T follicular helper cell (primary cell): ENCODE measurements around the gene PRXL2B.
"Not testable (repeated sequence)": the region's sequence is repeated elsewhere in the genome, so short reads cannot be mapped to it uniquely, and the experiment has no call there.

Experiments
- DNase-seq: peaks from one replicate; pipeline ENCODE4 v3.0.0-alpha.2; 2020; ENCODE audit warnings: low read depth

Gene PRXL2B

DNA sequence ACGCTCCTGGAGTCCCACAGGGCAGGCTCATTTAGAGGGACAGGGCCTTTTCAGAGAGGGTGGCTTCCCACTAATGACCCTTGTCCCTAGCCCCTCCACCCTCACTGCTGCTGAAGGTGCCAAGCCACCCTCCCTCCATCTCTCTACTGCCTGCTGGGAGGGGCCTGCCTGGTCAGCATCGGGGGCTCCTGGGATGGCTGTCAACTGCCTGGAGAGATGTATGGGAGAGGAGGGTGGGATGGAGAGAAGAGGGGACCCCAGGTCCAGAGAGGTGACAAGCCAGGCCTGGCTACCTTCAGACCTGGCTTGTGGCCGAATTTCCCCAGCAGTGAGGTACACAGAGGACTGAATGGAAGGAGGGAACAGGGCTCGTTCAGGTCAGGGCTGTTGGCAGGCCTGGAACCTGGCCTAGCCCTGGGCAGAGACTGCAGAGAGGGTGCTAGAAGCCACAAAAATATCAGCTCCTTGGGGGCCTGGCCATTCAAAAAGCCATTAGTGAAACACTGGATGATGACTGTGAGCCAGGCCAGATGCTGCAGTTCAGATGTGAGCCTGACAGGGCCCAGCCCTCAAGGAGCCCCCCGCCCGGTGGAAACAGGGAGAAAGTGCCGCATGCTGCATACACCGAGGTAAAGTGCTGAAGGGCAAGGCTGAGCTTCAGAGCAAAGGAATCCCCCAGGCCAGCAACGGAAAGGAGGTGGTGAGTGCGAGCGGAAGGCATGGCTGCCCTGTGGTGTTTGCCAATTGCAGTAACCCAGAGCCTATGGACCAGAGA is 26.2 kb downstream of the PRXL2B start:
- DNase-seq: no peak

DNA sequence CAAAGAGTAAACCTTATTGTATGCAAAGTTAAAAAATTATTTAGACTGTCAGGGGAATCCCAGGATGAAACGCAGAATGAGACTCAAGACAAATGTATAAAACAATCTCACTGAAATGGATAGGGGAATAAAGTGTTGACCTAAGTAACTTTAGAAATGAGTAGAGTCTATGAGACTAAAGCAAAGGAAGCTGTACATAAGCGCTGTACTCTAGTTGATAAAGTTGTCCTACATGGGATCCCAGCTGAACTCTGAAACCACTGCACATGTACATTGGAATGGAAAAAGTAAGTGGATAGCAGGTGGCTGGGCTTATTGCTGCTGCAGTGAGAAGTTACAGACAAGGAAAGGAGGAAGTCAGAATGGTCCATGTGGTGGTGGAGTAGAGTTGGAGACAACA is 27.6 kb downstream of the PRXL2B start:
- no peak for DNase-seq

DNA sequence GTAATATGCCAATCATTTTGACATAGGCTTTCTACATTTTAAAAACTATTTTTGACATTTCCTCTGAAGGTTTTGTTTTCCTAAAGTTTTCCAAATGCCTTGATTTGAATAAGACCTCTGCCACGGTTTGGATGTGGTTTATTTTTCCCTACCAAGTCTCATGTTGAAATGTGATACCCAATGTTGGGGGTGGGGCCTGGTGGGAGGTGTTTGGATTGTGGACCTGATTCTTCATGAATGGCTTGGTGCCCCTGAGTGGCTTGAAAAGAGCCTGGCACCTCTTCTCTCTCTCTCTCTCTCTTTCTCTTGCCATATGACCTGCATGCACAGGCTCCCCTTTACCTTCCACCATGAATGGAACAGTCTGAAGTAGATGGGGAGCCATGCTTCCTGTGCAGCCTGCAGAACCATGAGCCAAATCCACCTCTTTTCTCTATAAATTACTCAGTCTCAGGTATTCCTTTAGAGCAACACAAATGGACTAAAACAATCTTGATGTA is 31.4 kb downstream of the PRXL2B start:
- no peak for DNase-seq

DNA sequence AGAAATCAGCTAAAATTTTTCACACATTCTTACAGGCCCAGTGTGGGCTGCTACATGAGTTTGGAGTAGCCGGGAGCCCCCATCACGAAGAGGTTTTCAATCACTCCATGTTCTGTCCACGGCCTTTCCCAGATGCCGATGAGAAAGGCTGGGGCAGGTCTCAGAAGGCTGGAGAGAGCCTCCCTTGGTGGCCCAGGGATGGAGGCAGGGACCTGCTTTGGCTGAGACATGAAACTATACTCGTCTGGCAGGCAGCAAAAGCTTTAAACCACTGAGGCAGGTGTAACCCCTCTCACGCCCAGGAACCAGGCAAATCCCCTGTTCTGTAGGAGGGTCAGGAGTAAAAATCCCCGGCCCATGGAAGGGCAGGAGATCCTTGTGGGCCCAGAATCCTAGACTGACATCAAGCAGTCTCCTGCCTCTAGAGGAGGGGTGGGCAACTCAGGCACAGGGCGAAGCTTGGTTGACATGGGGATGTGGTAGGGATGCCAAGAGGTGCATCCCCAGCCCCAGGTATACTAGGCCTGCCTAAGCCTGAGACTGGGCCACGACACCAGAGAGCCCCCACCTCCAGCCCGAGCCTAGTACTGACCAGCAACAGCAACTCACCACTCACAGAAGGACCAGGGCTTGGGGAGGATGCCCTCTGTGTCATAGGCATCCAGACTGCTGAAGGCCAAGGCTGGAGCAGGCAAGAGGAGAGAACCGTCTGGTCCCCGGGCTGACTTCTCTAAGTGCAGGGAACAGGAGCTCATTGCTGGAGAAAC is 37.2 kb downstream of the PRXL2B start:
- DNase-seq: no peak

DNA sequence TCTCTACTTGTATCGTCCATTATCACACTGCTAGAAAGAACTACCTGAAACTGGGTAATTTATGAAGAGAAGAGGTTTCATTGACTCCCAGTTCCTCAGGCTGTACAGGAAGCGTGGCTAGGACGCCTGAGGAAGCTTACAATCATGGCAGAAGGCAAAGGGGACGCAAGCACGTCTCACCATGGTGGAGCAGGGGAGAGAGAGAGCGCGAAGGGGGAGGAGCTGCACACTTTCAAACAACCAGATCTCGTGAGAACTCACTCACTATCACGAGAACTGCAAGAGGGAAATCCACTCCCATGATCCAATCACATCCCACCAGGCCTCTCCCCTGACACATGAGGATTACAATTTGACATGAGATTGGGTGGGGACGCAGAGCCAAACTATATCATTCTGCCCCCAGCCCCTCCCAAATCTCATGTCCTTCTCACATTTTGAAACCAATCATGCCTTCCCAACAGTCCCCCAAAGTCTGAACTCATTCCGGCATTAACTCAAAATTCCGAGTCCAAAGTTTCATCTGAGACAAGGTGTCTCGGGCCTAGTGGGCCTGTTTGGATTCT is 38.2 kb downstream of the PRXL2B start:
- no peak for DNase-seq

DNA sequence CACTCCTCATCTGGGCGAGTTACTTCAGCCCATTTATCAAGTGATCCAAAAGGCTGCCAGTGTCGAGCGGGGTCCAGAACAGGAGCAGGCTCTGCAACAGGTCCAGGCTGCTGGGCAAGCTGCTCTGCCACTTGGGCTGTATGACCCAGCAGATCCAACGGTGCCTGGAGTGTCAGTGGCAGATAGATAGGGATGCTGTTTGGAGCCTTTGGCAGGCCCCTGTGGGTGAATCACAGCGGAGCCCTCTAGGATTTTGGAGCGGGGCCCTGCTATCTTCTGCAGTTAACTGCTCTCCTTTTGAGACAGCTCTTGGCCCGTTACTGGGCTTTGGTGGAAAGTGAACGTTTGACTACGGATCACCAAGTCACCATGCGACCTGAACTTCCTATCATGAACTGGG is 38.7 kb downstream of the PRXL2B start:
- no peak for DNase-seq

DNA sequence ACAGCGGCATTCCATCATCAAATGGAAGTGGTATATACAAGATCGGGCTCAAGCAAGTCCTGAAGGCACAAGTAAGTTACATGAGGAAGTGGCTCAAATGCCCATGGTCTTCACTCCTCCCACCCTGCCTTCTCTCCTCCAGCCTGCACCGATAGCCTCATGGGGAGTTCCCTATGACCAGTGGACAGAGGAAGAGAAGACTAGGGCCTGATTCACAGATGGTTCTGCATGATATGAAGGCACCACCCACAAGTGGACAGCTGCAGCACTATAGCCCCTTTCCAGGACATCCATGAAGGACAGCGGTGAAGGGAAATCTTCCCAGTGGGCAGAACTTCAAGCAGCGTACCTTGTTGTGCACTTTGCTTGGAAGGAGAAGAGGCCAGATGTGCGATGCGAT is 39.2 kb downstream of the PRXL2B start:
- DNase-seq: not testable (repeated sequence)

DNA sequence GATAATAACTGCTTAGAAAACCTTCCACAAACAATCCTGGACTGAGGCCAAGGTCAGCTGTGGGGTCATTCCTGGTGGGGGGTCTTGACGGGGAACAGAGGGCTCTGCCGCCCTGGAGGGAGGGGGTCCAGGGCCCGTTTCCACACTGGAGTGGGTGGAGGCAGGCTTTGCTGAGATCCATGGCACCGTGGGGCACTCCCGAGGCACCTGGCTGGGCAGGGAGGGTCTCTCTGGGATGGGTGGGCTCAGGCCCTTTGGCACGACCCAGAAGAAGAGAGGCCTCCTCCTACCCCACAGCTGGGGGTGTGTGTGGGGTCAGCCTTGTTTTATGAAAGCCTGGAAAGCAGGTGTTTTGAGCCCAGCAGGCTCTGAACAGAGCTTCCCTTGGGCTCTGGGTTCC is 41.2 kb downstream of the PRXL2B start:
- no peak for DNase-seq

DNA sequence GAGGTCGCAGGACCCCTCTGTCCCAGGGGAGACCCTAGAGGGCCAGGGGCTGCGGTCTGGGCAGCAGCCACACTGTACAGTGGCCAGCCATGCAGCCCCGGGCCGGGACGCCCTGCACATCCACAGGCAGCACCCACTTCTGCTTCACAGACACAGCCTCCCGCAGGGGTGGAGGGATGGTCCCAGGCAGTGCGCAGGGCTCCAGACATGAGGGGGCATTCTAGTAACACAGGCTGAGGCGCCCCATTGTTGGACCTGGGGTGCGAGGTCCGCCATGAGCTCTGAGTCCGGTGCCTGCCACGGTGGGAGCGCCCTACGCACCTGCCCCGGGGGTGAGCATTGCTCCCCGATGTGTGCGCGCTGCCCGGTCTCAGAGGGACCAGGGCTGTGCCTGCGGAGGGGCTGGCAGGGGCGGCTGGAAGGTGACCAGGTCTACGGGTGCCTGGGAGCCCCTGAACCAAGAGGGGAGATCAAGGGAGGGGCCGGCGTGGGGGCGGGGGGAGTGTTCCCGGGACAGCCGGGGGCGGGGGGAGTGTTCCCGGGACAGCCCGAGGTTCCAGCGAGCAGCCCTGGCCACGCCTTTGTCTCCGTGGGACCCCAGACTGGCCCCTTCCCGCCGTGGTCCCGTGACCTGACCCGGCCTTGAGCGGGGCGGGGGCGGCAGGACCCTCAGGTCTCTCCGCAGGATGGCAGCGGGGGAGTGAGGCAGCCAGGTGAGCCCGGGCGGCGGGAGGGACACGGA is 41.8 kb downstream of the PRXL2B start:
- DNase-seq: no peak

DNA sequence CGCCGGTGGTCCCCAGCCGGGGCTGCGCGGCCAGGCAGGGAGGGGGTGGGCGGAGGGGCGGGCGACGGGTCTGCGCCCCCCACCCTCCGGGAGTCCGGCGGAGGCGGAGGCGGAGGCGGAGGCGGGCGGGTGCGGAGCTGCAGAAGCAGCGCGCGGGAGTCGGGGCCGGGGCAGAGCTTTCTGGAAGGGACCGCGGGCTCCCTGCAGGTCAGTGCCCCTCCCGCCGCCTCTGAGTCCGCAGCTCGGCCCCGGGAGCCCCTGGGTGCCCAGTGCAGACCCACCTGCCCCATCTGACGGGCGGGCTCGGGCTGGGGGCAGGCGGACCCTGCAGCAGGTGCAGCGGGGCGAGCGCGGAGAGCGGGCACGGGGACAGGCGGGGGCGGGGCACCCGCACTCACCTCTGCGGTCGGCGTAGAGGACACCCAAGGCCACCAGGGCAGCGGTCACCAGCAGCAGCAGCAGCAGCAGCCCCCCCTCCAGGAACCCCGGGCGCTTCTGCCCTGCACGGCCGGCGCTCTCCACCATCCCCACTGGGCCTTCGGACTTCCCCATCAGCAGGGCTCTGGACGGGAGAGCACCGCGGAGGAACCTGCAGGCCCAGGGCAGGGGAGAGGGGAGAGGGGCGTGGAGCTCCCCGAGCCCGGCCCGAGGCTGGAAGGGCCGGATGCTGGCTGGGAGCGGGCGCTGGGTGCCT is 42.5 kb downstream of the PRXL2B start:
- DNase-seq: no peak

DNA sequence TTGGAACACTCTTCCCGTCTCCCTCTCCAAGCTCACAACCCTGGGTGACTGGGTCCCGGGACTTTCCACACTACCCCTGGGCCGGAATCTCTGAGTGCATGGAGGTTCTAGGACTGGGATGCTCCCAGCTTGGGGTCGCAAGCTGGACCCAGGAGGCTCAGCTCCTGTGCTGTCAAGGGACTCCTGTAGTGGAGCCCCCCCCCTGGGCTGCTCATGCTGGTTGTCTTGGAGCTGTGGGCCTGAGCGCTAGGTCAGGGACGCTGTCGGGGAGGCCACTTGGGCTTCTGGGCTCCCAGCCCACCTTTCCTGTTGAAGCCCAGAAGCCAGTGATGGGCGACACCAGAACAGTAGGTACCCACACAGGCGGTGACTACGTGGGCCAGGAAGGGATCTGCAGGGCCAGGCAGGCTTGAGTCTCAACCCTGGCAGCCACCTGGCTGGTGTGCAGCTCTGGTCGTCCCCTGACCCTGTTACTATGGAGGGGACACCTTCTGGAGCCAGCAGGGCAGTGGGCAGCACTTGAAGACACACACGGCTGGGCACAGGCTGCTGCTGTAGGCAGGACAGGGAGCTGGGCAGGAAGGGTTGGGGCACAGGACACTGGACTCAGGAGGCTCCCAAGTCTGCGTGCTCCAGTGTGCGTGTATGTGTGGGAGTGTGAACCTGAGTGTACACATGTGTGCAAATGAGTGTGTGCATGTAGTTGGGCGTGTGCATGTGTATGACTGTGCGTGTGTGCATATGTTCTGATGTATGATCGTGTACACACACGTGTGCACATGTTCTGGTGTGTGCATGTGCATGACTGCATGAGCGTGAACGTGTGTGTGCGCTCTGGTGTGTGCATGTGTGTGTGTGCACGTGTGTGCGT is 43.3 kb downstream of the PRXL2B start:
- no peak for DNase-seq

DNA sequence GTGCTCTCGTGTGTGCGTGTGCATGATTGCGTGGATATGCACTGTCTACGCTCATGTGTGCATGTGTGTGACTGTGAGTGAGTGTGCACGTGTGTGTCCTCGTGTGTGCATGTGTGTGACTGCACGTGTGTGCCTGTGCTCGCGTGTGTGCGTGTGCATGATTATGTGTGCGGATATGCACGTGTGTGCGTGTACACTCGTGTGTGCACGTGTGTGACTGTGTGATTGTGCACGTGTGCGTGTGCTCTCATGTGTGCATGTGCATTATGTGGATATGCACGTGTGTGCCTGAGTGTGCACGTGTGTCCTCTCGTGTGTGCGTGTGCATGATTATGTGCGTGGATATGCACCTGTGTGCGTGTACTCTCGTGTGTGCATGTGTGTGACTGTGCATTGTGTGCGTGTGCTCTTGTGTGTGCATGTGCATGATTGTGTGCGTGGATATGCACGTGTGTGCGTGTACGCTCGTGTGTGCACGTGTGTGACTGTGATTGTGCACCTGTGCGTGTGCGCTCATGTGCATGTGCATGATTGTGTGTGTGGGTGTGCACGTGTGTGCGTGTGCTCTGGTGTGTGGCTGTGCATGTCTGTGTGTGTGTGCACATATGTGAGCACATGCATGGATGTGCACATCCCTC is 44.0 kb downstream of the PRXL2B start:
- no peak for DNase-seq

DNA sequence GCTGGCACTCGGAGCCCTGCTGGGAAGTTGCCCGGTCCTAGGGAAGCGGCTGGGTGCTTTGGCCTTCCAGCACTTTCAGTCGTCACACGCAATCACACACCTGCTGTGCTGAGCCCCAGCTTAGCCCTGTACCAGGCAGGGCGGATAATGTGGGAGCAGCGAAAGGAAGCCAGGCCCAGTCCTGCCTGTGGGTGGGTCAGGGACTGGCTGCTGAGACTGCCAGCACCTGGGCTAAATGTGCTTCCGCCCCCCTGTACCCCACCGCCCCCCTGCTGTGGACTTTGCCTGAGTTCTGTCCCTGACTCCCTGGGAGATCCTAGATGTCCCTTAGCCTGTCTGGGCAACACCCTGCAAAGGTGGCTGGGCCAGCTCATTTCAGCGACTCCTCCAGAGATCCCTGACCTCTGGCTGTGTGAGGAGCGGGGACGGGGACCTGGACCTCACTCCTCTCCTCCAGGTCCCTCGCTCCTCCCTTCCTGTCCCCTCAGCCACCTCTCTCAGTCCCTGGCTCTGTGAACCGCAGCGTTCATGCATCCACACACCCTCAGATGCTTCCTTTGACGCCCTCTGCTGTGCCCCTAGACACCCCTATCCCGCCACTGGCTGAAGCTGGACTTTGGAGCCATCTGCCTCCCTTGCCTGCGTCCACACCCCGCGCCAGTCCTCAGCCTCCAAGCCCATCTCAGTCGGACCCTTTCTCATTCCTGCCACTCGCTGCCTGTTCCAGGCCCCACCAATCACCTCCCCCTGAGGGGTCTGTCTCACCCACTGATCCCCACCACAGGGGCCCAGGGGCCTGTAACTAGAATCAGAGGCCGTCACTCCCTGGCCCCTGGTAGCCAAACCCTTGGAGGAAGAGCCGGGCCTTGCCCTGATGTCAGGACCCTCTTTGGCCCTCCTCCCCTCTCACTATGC is 44.8 kb downstream of the PRXL2B start:
- no peak for DNase-seq

DNA sequence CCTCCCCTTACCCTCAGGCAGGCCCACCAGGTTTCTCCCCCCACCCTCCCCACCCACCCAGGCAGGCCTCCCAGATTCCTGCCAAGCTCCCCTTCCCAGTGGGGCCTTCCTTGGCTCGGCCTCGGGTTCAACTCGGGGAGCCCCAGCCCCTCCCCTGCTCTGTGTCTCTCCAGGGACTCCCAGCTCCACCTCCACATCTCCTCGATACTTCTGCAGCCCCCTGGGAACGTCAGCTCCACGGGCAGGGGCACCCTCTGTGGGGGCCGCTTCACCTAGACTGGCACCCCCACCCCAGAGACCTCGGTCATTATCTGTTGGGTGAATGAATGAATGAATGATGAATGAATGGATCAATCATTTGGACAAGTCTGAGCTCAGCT is 45.5 kb downstream of the PRXL2B start:
- DNase-seq: no peak

DNA sequence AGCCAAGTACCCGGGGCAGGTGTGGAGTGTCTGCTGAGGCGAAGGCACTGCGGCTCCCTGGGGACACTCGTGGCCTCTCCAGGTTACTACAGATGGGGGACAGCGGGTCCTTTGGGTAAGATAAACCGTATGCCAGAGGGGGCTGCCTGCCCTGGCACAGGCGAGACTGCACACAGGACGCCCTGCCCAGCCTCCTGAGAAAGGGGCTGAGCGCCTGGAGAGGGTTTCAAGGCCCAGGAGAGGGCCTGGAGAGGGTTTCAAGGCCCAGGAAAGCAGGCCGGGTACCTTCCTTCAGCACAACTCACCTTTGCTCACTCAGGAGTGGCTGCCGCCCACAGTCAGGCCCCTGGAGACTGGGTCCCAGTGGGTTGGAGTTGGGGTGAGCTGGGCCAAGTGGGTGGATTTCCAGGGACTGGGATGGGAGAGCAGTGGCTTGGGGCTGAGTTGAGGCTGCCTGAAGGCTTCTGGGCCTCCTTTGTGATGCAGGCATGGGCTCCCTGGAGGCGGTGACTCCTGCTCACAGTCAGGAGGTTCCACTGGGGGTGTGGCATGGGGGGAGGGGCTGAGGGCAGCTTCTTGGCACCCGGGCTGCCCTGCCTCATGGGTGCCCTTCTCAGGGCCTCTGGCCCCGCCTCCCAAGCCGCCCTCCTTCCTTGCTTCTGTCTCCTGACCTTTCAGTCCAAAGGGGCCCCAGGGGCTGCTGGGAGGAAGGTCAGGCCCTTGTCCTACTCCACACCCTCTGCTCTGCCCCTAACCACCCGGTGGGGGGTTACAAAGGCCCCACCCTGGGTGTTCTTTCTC is 46.2 kb downstream of the PRXL2B start, which contains the start of gene MMEL1:
TSS of gene MMEL1 (minus strand) at position 456 of the 801 bp plus-strand sequence. CDS start 3,532 bp downstream, outside the sequence.
- no peak for DNase-seq

DNA sequence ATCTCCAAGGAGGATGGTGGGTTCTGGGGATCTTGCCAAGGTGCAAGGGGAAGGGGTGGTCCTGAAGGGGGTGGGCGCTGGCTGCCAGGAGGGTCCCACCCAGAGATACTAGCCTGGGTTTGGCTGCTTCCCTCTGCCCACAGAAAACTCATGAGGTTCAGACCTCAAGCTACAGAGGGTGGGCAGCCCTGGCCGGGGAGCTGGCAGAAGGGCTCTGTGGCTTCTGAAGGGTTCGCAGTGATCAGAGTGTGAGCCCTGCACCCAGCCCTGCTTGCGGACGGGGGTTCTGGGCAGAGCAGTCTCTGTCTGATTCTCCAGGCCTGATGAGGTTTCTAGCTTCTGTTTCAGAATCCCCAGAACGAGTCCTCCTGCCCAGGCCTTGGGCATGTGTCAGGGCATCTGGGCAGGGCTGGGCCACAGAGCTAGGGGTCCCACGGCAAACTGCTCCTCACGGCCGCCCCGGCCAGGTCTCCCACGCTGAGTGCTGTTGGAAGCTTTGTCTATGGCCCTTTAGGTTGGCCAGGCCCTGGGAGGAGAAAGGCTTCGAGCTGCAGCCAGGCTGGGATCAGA is 46.9 kb downstream of the PRXL2B start:
- DNase-seq: no peak

DNA sequence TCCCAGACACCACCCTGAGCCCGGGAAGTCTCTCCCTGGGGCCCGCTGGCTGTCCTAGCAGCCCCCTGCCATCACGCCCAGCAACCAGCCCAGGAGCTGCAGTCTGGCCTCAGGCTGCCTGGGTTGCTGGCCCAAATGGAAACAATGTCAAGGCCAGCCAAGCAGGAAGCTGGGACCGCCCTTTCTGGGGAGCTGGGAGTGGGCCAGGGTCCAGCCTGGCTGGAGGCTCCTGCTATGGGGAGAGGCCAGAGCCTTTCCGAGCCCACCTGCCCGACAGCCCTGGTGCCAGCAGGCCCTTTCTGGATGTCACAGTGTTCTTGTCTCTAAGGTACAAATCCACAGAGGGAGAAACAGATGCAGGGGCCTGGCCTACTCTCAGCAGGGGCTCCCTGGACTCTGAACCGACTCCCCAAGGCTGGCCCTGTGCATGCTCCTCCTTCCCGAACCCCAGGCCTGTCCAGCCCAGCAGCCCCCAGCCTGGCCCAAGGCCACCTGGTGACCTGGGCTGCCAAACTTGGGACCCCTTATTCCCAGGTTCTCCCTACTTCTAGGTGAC is 47.4 kb downstream of the PRXL2B start:
- DNase-seq: no peak
